ENCODE data around the gene RBM3. TPM values are rescaled to one million over a fixed set of nuclear protein-coding genes. Genes with fewer than 3 reads are reported as not detected.

Gene RBM3
- total and polyA plus RNA-seq, 2 donors (not counting 1 experiment from before 2014, with no cell fraction given): 200 to 291 TPM

GRCh38 chrX:48530736-48531135 is 43.5 kb upstream of the RBM3 start:
- H3K4me3 ChIP-seq (ENCODE audit: control extremely low read depth in 1 of 5, extremely low read depth in 1 of 5, insufficient read depth in 1 of 5, low read depth in 2 of 5, low read length in 4 of 5): no peak overlapping the region
- no peaks in the 10 kb centered on the region for H3K9me3 ChIP-seq (ENCODE audit: control extremely low read depth in 1 of 3, control insufficient read depth in 2 of 3, insufficient read depth in 1 of 3, low read length in 2 of 3)
- no peaks in the 10 kb centered on the region for H4K20me1 ChIP-seq (ENCODE audit: control insufficient read depth, insufficient read depth, low read length, poor library complexity, severe bottlenecking)
- H3K27ac ChIP-seq (ENCODE audit: low read length in 2 of 2): no peak overlapping the region
- H3K4me2 ChIP-seq (replicated peaks; ENCODE audit: low read depth, low read length, poor library complexity, severe bottlenecking): no peak overlapping the region
- no peaks in the 10 kb centered on the region for H3K79me2 ChIP-seq (ENCODE audit: control insufficient read depth, insufficient read depth, low read length)
- H3K4me1 ChIP-seq (ENCODE audit: control insufficient read depth in 2 of 2, insufficient read depth in 2 of 2, low read length in 2 of 2): no peaks in the 10 kb centered on the region
- ChIA-PET CTCF (no interaction called here), POLR2A (no interaction called here)
- no peak overlapping the region for H2AFZ ChIP-seq (ENCODE audit: insufficient read depth, low read depth, low read length, poor library complexity, severe bottlenecking)
- H3K4me3 Mint-ChIP-seq: no peak overlapping the region
- H3K27me3 ChIP-seq (replicated peaks in 1 of 4; ENCODE audit: control extremely low read depth in 1 of 4, control insufficient read depth in 3 of 4, insufficient read depth in 4 of 4, low read length in 3 of 4): no peaks in the 10 kb centered on the region
- H3K9ac ChIP-seq (ENCODE audit: low read length): no peak overlapping the region
- H3K9me3 Mint-ChIP-seq (ENCODE audit: insufficient read depth): no peaks in the 10 kb centered on the region
- ATAC-seq (ENCODE audit: low read depth) (no peak), DNase-seq (no peak)
- intact Hi-C loops (cut with micrococcal nuclease): no loop called here
- no peaks in the 10 kb centered on the region for H3K4me1 Mint-ChIP-seq
- no peak overlapping the region for H3K27ac Mint-ChIP-seq
- no peak for TF ChIP-seq EZH2 (IDR thresholded peaks at IDR 0.05; ENCODE audit: borderline replicate concordance, insufficient read depth, low read depth, low read length, poor library complexity, severe bottlenecking)
- H3K27me3 Mint-ChIP-seq: no peaks in the 10 kb centered on the region
- WGBS (ENCODE audit: insufficient coverage): no CpG with 5 or more reads among the region's 3 CpGs
- H3K36me3 ChIP-seq (replicated peaks in 1 of 2; ENCODE audit: control extremely low read depth in 1 of 2, control insufficient read depth in 1 of 2, extremely low read depth in 1 of 2, insufficient read depth in 2 of 2, low read length in 1 of 2): peaks cover 0 to 16% of the 10 kb centered on the region in 2 experiments

- no peaks in the 10 kb centered on the region for H3K4me1 ChIP-seq (ENCODE audit: control insufficient read depth in 2 of 2, insufficient read depth in 2 of 2, low read length in 2 of 2)
- ChIA-PET CTCF (no interaction called here), POLR2A (no interaction called here)
- DNase-seq (no peak), ATAC-seq (ENCODE audit: low read depth) (no peak)
- H3K9me3 Mint-ChIP-seq (ENCODE audit: insufficient read depth): no peaks in the 10 kb centered on the region
- TF ChIP-seq CTCF (IDR thresholded peaks at IDR 0.05): no peak
- no peak for TF ChIP-seq EZH2 (IDR thresholded peaks at IDR 0.05; ENCODE audit: borderline replicate concordance, insufficient read depth, low read depth, low read length, poor library complexity, severe bottlenecking)
- H3K27me3 Mint-ChIP-seq: no peaks in the 10 kb centered on the region
- H3K36me3 ChIP-seq (replicated peaks in 1 of 2; ENCODE audit: control extremely low read depth in 1 of 2, control insufficient read depth in 1 of 2, extremely low read depth in 1 of 2, insufficient read depth in 2 of 2, low read length in 1 of 2): peaks cover 0 to 16% of the 10 kb centered on the region in 2 experiments
- no peak overlapping the region for H3K27ac ChIP-seq (ENCODE audit: low read length in 2 of 2)
- intact Hi-C loops (cut with micrococcal nuclease): no loop called here
- no peaks in the 10 kb centered on the region for H3K4me1 Mint-ChIP-seq
- no peak overlapping the region for H2AFZ ChIP-seq (ENCODE audit: insufficient read depth, low read depth, low read length, poor library complexity, severe bottlenecking)
- no peaks in the 10 kb centered on the region for H4K20me1 ChIP-seq (ENCODE audit: control insufficient read depth, insufficient read depth, low read length, poor library complexity, severe bottlenecking)
- H3K4me3 ChIP-seq (ENCODE audit: control extremely low read depth in 1 of 5, extremely low read depth in 1 of 5, insufficient read depth in 1 of 5, low read depth in 2 of 5, low read length in 4 of 5): no peak overlapping the region
- no peaks in the 10 kb centered on the region for H3K27me3 ChIP-seq (replicated peaks in 1 of 4; ENCODE audit: control extremely low read depth in 1 of 4, control insufficient read depth in 3 of 4, insufficient read depth in 4 of 4, low read length in 3 of 4)
- no peak overlapping the region for H3K9ac ChIP-seq (ENCODE audit: low read length)
- no peaks in the 10 kb centered on the region for H3K79me2 ChIP-seq (ENCODE audit: control insufficient read depth, insufficient read depth, low read length)
- no peak overlapping the region for H3K27ac Mint-ChIP-seq
- H3K4me3 Mint-ChIP-seq: no peak overlapping the region
- 93% methylated on average over 3 of the region's 5 CpGs for WGBS (ENCODE audit: insufficient coverage)
- H3K9me3 ChIP-seq (ENCODE audit: control extremely low read depth in 1 of 3, control insufficient read depth in 2 of 3, insufficient read depth in 1 of 3, low read length in 2 of 3): no peaks in the 10 kb centered on the region
- no peak overlapping the region for H3K4me2 ChIP-seq (replicated peaks; ENCODE audit: low read depth, low read length, poor library complexity, severe bottlenecking)
Observed at GRCh38 chrX:48531358-48531959, 42.8 kb upstream of the RBM3 start.

Measured in B cell (primary cell).